ENCODE results near the gene ZDHHC19. TPM values are rescaled to one million over a fixed set of nuclear protein-coding genes. Genes with fewer than 3 reads are reported as not detected.

ZDHHC19 gene
- total and polyA plus RNA-seq, 11 donors, result 0.30 TPM; not detected in 10

DNA sequence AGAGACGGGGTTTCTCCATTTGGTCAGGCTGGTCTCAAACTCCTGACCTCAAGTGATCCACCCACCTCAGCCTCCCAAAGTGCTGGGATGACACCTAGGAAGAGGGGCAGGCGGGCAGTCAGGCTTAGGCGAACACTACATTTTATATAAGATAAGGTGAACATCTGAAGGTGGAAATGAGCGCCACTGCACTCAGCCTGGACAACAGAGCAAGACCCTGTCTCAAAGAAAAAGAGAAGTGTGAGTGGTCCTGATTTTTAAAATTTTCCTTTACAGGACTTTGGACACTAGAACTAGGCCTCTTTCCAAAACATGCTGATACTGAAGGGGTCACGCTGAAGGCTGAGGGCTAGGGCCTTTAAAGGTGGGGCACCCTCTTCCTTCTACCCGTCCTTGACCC, 48.0 kb downstream of the ZDHHC19 start:
- peaks cover 0 to 22% (median 6%) of the 10 kb centered on the region in 12 donors for H3K4me1 ChIP-seq
- peak overlapping the region in 5 of 12 donors; percentile 56 to 81 (median 77) for H3K27ac ChIP-seq
- no peaks in the 10 kb centered on the region for H3K36me3 ChIP-seq
- no peak overlapping the region for H3K4me3 ChIP-seq
- DNase-seq (no peak), ATAC-seq (no peak)
- no peaks in the 10 kb centered on the region for H3K27me3 ChIP-seq
- intact Hi-C loops (cut with DNase I), result no loop called here
- 82 to 96% (median 92%) methylated on average over 6 of the region's 6 CpGs for WGBS, 4 donors
- no peaks in the 10 kb centered on the region for H3K9me3 ChIP-seq
- TF ChIP-seq, protein P1, sequence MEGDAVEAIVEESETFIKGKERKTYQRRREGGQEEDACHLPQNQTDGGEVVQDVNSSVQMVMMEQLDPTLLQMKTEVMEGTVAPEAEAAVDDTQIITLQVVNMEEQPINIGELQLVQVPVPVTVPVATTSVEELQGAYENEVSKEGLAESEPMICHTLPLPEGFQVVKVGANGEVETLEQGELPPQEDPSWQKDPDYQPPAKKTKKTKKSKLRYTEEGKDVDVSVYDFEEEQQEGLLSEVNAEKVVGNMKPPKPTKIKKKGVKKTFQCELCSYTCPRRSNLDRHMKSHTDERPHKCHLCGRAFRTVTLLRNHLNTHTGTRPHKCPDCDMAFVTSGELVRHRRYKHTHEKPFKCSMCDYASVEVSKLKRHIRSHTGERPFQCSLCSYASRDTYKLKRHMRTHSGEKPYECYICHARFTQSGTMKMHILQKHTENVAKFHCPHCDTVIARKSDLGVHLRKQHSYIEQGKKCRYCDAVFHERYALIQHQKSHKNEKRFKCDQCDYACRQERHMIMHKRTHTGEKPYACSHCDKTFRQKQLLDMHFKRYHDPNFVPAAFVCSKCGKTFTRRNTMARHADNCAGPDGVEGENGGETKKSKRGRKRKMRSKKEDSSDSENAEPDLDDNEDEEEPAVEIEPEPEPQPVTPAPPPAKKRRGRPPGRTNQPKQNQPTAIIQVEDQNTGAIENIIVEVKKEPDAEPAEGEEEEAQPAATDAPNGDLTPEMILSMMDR (IDR thresholded peaks at IDR 0.05), result no peak
- no peak for TF ChIP-seq POLR2A (IDR thresholded peaks at IDR 0.05)

DNA sequence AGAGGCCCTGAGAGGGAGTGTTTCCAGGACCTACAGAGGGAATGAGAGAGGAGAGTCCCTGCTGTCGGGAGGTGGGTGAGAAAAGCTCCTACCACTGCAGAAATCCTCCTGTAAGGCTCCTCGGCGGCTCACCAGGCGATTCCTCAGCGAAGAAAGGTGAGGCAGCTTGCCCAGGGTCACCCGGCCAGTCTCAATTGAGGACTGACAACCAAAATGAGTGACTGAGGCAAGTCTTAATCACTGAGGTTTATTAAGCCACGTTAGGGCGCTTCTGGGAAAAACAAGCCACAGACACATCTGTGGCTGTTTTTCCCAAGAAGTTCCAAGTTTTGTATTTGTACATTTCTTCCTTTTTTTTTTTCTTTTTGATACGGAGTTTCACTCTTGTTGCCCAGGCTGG, 48.5 kb downstream of the ZDHHC19 start:
- H3K36me3 ChIP-seq, result no peaks in the 10 kb centered on the region
- no peak overlapping the region for H3K27ac ChIP-seq
- ATAC-seq, result no peak

DNA sequence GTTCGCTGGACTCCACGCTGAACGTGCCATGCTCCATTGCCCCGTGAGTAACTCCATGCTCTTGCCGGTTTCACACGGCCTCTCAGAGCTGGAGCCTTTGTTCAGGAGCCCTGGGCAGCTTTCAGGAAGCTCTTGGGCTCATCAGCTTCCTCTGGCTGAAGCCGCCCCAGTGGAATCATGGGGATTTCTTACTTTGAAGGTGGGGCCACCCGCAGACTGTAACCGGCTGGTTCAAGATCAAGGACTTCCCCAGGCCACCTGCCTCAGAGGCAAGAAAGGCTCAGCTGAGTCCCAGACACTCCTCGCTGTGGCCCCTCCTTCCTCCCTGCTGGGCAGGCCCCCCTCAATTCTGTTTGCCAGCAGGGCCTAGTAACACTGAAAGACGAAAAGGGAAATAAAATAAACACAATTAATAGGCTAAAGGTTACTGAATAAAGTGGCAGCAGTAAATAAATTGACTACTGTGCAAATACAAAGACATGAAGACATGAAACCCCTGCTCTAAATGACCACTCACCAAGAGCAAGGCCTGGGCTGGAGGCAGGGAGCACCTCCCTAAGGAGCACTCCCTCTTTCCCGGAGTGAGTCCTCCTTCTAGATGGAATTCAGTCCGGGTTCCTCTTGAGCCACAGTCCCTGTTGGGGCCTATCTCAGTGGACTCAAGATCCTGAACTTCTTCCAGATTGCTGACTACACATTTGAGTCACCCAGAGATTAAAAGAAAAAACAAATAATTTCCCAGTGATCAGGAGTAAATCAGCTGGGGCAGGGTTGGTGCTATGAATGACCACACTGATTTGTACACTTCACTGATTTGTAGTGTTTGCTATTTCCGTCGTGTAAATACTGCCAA, 51.0 kb downstream of the ZDHHC19 start:
- DNase-seq, result peak in 1 of 5 donors; percentile 31
- no peak for TF ChIP-seq POLR2A (IDR thresholded peaks at IDR 0.05)
- TF ChIP-seq, protein P1 (IDR thresholded peaks at IDR 0.05), result no peak
- Histone ChIP-seq H3K4me3 (no peak overlapping the region), H3K4me1 (peaks cover 0 to 22% (median 6%) of the 10 kb centered on the region in 12 donors), H3K27ac (peak overlapping the region in 1 of 12 donors; percentile 74), H3K9me3 (no peaks in the 10 kb centered on the region), H3K27me3 (no peaks in the 10 kb centered on the region), H3K36me3 (no peaks in the 10 kb centered on the region)
- ATAC-seq, result peak in 2 of 4 donors; percentile 20 to 37
- WGBS, 4 donors, result 64 to 68% (median 66%) methylated on average over 15 of the region's 15 CpGs
- intact Hi-C loops (cut with DNase I), result no loop called here

More for the DNA sequence above, 48.5 kb downstream of the ZDHHC19 start:
- Histone ChIP-seq H3K9me3 (no peaks in the 10 kb centered on the region), H3K4me3 (no peak overlapping the region), H3K4me1 (peaks cover 0 to 22% (median 6%) of the 10 kb centered on the region in 12 donors), H3K27me3 (no peaks in the 10 kb centered on the region)
- 86 to 91% (median 87%) methylated on average over 9 of the region's 9 CpGs for WGBS, 4 donors
- TF ChIP-seq, protein P1 (IDR thresholded peaks at IDR 0.05), result no peak
- no peak for TF ChIP-seq POLR2A (IDR thresholded peaks at IDR 0.05)
- DNase-seq, result no peak
- intact Hi-C loops (cut with DNase I), result no loop called here

DNA sequence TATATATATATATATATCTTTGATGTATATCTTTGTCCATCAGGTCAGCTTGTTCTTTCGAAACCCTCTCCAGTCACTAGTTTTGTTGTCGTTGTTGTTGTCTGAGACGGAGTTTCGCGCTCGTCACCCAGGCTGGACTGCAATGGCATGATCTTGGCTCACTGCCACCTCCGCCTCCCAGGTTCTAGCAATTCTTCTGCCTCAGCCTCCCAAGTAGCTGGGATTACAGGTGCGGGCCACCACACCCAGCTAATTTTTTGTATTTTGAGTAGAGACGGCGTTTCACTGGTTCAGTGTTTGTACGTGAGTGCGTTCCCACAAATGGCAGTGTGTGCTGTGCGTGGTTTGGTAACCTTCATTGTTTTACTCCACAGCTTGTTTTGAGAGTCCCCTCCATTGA, 51.7 kb downstream of the ZDHHC19 start:
- peaks cover 0 to 22% (median 6%) of the 10 kb centered on the region in 12 donors for H3K4me1 ChIP-seq
- H3K9me3 ChIP-seq, result no peaks in the 10 kb centered on the region
- 93 to 96% (median 95%) methylated on average over 13 of the region's 13 CpGs for WGBS, 4 donors
- TF ChIP-seq, protein P1 (IDR thresholded peaks at IDR 0.05), result no peak
- no peak for TF ChIP-seq POLR2A (IDR thresholded peaks at IDR 0.05)
- DNase-seq, result no peak
- peak overlapping the region in 1 of 12 donors; percentile 74 for H3K27ac ChIP-seq
- no peak overlapping the region for H3K4me3 ChIP-seq
- H3K36me3 ChIP-seq, result no peaks in the 10 kb centered on the region
- H3K27me3 ChIP-seq, result no peaks in the 10 kb centered on the region
- no peak for ATAC-seq
- intact Hi-C loops (cut with DNase I), result no loop called here
